Adipose tissue (tissue), 3 donors: ENCODE data around the gene GLIPR2. TPM values are rescaled to one million over a fixed set of nuclear protein-coding genes. Genes with fewer than 3 reads are reported as not detected.
"Not testable (repeated sequence)": the region's sequence is repeated elsewhere in the genome, so short reads cannot be mapped to it uniquely, and the experiment has no call there.

Experiments
- H3K27ac ChIP-seq: one replicate; pipeline ENCODE4 v1.5.1; 2013; ENCODE audit warnings: low read depth, low read length
- WGBS, 3 donors: extraction: QIAGEN DNeasy Blood & Tissue Kit; methylation state at CpG; one replicate each; pipeline ENCODE4 v1.1.7; 2013; 5-methylcytosine and 5-hydroxymethylcytosine counted together
- polyA plus RNA-seq, 3 donors: library from polyadenylated mRNA; stranded (reverse); fragments of 200-250 nt; gene quantifications; one replicate each; pipeline ENCODE4 v1.2.3, GENCODE V29; 2013
- donor health status: healthy with polysubstance abuse.
- donor health status: Bipolar disorder and iron deficiency.
- donor health status: healthy.

GLIPR2 gene
- polyA plus RNA-seq, 3 donors, result 4.0 to 67.7 (median 43.7) TPM

- WGBS, 3 donors, result 6 to 48% (median 22%) methylated on average over 11 of the region's 11 CpGs
- peak overlapping the region; percentile 78 for H3K27ac ChIP-seq
Observed at GRCh38 chr9:36154331-36154952, 17.9 kb downstream of the GLIPR2 start.

- H3K27ac ChIP-seq, result no peak overlapping the region
- 92 to 99% (median 99%) methylated on average over 6 of the region's 6 CpGs for WGBS, 3 donors
Observed at GRCh38 chr9:36156116-36156515, 19.6 kb downstream of the GLIPR2 start.

GRCh38 chr9:36158122-36158521 lies 21.6 kb downstream of the GLIPR2 start:
- 43 to 77% (median 55%) methylated on average over 2 of the region's 2 CpGs for whole genome bisulfite sequencing, 3 donors
- no peak overlapping the region for H3K27ac ChIP-seq

- WGBS, 3 donors, result 64 to 78% (median 68%) methylated on average over 7 of the region's 7 CpGs
- H3K27ac ChIP-seq, result no peak overlapping the region
Observed at GRCh38 chr9:36158917-36159316, 22.4 kb downstream of the GLIPR2 start.

- H3K27ac ChIP-seq, result not testable (repeated sequence)
- WGBS, 3 donors, result 84 to 91% (median 91%) methylated on average over 4 of the region's 4 CpGs
Observed at GRCh38 chr9:36159509-36159908, 23.0 kb downstream of the GLIPR2 start.

GRCh38 chr9:36160126-36160525 lies 23.6 kb downstream of the GLIPR2 start:
- not testable (repeated sequence) for H3K27ac ChIP-seq
- WGBS, 3 donors, result 77 to 88% (median 81%) methylated on average over 11 of the region's 11 CpGs

- WGBS, 3 donors, result 78 to 95% (median 84%) methylated on average over 2 of the region's 2 CpGs
- peak overlapping the region; percentile 70 for H3K27ac ChIP-seq
Observed at GRCh38 chr9:36161187-36161586, 24.7 kb downstream of the GLIPR2 start.

GRCh38 chr9:36162211-36162738 lies 25.7 kb downstream of the GLIPR2 start:
- H3K27ac ChIP-seq, result no peak overlapping the region
- WGBS, 3 donors, result 76 to 93% (median 91%) methylated on average over 17 of the region's 17 CpGs

- H3K27ac ChIP-seq, result no peak overlapping the region
- WGBS, 3 donors, result 33 to 44% (median 43%) methylated on average over 9 of the region's 9 CpGs
Observed at GRCh38 chr9:36163049-36163785, 26.7 kb downstream of the GLIPR2 start.

GRCh38 chr9:36163786-36164170 lies 27.2 kb downstream of the GLIPR2 start:
- WGBS, 3 donors, result 67 to 74% (median 72%) methylated on average over 4 of the region's 4 CpGs

GRCh38 chr9:36164372-36164771 lies 27.8 kb downstream of the GLIPR2 start:
- 78 to 83% (median 80%) methylated on average over 6 of the region's 6 CpGs for WGBS, 3 donors
- no peak overlapping the region for H3K27ac ChIP-seq

More at GRCh38 chr9:36163786-36164170, 27.2 kb downstream of the GLIPR2 start:
- H3K27ac ChIP-seq, result no peak overlapping the region

- no peak overlapping the region for H3K27ac ChIP-seq
- 64 to 84% (median 73%) methylated on average over 3 of the region's 3 CpGs for WGBS, 3 donors
Observed at GRCh38 chr9:36164989-36165388, 28.5 kb downstream of the GLIPR2 start.

GRCh38 chr9:36165826-36166167 lies 29.3 kb downstream of the GLIPR2 start:
- H3K27ac ChIP-seq, result no peak overlapping the region
- 50 to 75% (median 50%) methylated on average over 11 to 12 of the region's 12 CpGs for WGBS, 3 donors

- no peak overlapping the region for H3K27ac ChIP-seq
- WGBS, 3 donors, result 3 to 5% (median 5%) methylated on average over 49 to 58 of the region's 58 CpGs
Observed at GRCh38 chr9:36166168-36166927, 29.8 kb downstream of the GLIPR2 start.

- 87 to 89% (median 88%) methylated on average over 6 of the region's 6 CpGs for WGBS, 3 donors
- H3K27ac ChIP-seq, result no peak within 1 kb of the TSS
Observed at GRCh38 chr9:36169166-36169565, 32.6 kb downstream of the GLIPR2 start, which contains the start of gene CCIN. TSS of gene CCIN (plus strand) at chr9:36169388. CDS start at chr9:36169503, 115 bp downstream.

- no peak overlapping the region for H3K27ac ChIP-seq
- 80 to 89% (median 85%) methylated on average over 17 of the region's 17 CpGs for WGBS, 3 donors
Observed at GRCh38 chr9:36169708-36170107, 33.2 kb downstream of the GLIPR2 start.

- WGBS, 3 donors, result 92 to 97% (median 96%) methylated on average over 13 of the region's 13 CpGs
- no peak overlapping the region for H3K27ac ChIP-seq
Observed at GRCh38 chr9:36170531-36170930, 34.0 kb downstream of the GLIPR2 start.

- WGBS, 3 donors, result 92 to 99% (median 93%) methylated on average over 2 of the region's 2 CpGs
- H3K27ac ChIP-seq, result no peak overlapping the region
Observed at GRCh38 chr9:36173861-36174260, 37.3 kb downstream of the GLIPR2 start.

GRCh38 chr9:36174271-36174670 lies 37.7 kb downstream of the GLIPR2 start:
- 82 to 92% (median 90%) methylated on average over 7 of the region's 7 CpGs for WGBS, 3 donors
- no peak overlapping the region for H3K27ac ChIP-seq
